ENCODE measurements around the gene LHFPL3.

The LHFPL3 gene

DNA sequence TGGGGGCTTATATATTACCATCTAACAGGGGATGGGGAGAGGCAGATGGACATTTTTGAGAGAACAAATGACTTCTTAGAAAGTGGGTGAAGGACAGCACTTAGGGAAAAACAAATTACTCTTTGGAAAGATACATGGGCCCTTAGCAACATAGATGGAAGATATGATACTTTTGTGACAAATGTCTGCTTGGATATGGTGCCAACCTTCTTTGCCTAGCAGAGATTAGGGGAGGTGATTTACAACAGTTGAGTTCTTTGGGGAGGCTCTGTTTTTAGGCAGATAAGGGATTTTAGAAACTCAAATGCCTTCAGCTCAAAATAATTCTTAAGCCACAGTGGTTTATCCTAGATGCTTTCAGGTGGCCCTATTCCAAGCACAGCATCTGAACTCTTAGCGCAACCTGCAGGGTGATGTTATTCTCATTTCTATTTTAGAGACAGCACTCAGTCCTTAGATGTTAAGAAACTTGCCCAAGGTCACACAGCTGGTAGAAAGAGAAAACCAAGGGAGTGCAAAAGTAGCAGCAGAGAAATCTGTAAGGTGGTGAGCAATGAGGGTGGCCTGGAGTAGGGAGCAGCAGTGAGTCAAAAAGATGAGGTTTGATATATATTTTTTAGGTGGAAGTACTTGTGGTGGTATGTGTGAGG, 610.5 kb downstream of the LHFPL3 start:
- no peaks in the 10 kb centered on the region for H3K27me3 ChIP-seq (ENCODE audit: insufficient read depth, low read depth, severe bottlenecking)
- no peak for DNase-seq
- no peaks in the 10 kb centered on the region for H3K9me3 ChIP-seq (ENCODE audit: severe bottlenecking)
- no peaks in the 10 kb centered on the region for H3K36me3 ChIP-seq
- no peak for TF ChIP-seq CTCF (IDR thresholded peaks at IDR 0.05; ENCODE audit: low read depth, low read length)
- no peak overlapping the region for H3K4me3 ChIP-seq (ENCODE audit: low read depth, low read length)
- H3K27ac ChIP-seq = no peak overlapping the region

GRCh38 chr7:104940023-104940710, 611.8 kb downstream of the LHFPL3 start:
- H3K36me3 ChIP-seq = no peaks in the 10 kb centered on the region
- no peaks in the 10 kb centered on the region for H3K27me3 ChIP-seq (ENCODE audit: insufficient read depth, low read depth, severe bottlenecking)
- H3K27ac ChIP-seq = no peak overlapping the region
- H3K9me3 ChIP-seq (ENCODE audit: severe bottlenecking) = no peaks in the 10 kb centered on the region
- H3K4me3 ChIP-seq (ENCODE audit: low read depth, low read length) = no peak overlapping the region
- no peak for TF ChIP-seq CTCF (IDR thresholded peaks at IDR 0.05; ENCODE audit: low read depth, low read length)
- DNase-seq = no peak

GRCh38 chr7:104943502-104944343, 615.3 kb downstream of the LHFPL3 start:
- no peak overlapping the region for H3K4me3 ChIP-seq (ENCODE audit: low read depth, low read length)
- no peak for TF ChIP-seq CTCF (IDR thresholded peaks at IDR 0.05; ENCODE audit: low read depth, low read length)
- no peaks in the 10 kb centered on the region for H3K27me3 ChIP-seq (ENCODE audit: insufficient read depth, low read depth, severe bottlenecking)
- no peaks in the 10 kb centered on the region for H3K36me3 ChIP-seq
- no peaks in the 10 kb centered on the region for H3K9me3 ChIP-seq (ENCODE audit: severe bottlenecking)
- DNase-seq = no peak
- H3K27ac ChIP-seq = no peak overlapping the region

DNA sequence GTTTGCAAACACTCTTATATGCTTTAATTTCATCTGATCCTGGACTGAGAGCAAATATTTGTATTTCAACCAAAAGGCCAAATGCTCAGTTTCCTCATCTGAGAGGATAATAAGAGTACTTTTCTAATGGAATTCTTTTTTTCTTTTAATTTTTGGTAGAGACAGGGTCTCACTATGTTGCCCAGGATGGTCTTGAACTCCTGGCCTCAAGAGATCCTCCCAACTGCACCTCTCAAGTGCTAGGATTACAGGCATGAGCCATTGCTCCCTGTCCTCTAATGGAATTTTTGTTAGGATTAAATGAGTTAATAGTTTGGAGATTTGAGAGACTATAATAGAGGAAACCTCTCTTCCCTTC, 617.2 kb downstream of the LHFPL3 start:
- Histone ChIP-seq H3K27ac (no peak overlapping the region; the same call in 1 of the 2 replicates), H3K27me3 (ENCODE audit: insufficient read depth, low read depth, severe bottlenecking) (no peaks in the 10 kb centered on the region), H3K36me3 (no peaks in the 10 kb centered on the region), H3K9me3 (ENCODE audit: severe bottlenecking) (no peaks in the 10 kb centered on the region), H3K4me3 (ENCODE audit: low read depth, low read length) (no peak overlapping the region)
- no peak for DNase-seq
- TF ChIP-seq CTCF (IDR thresholded peaks at IDR 0.05; ENCODE audit: low read depth, low read length) = no peak

- Histone ChIP-seq H3K36me3 (no peaks in the 10 kb centered on the region), H3K4me3 (ENCODE audit: low read depth, low read length) (no peak overlapping the region), H3K27ac (no peak overlapping the region), H3K9me3 (ENCODE audit: severe bottlenecking) (no peaks in the 10 kb centered on the region), H3K27me3 (ENCODE audit: insufficient read depth, low read depth, severe bottlenecking) (no peaks in the 10 kb centered on the region)
- no peak for TF ChIP-seq CTCF (IDR thresholded peaks at IDR 0.05; ENCODE audit: low read depth, low read length)
- DNase-seq = no peak
Observed at GRCh38 chr7:104946338-104946737, 617.9 kb downstream of the LHFPL3 start.
